Stimulated activated naive CD4-positive, alpha-beta T cell (primary cell): ENCODE measurements around the gene C2CD4B.

Experiments used
- DNase-seq, 6 experiments: peaks; one replicate each; lab custom pipeline; 2025; lab: John Stamatoyannopoulos, UW

Gene C2CD4B, protein sequence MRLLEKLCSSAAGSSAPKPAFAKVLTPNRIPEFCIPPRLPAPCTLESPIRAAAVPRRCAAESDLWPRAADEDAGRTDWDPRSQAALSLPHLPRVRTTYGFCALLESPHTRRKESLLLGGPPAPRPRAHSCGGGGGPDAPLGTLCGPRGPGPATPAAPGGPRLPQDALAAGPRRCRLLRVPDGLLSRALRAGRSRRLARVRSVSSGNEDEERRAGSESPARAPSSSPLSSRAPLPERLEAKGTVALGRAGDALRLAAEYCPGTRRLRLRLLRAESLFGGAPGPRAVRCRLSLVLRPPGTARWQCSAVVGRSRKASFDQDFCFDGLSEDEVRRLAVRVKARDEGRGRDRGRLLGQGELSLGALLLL

GRCh38 chr15:62165104-62165792 lies at the start of gene C2CD4B:
TSS of gene C2CD4B (minus strand) at chr15:62165285. CDS start at chr15:62164984, 301 bp downstream.
- DNase-seq: no peak

DNA sequence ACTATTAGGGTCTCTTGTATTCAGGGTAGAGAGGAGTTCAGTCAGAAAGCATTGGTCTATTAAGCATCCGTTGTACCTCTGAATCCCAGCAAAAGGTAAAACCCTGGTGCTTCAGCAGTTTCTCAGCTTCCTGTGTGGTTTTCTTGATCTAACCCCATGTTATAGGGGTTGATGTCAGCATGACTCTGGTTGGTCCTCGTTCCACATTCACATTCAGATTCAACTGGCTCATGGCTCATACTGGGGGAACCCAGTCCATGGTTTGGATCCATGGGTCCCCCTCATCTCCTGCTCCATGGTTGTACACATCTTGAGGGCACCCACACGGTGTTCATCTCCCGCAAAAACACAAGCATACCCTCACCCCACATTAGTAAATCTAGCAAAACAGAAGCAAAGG lies 47.7 kb upstream of the C2CD4B start:
- peak in 2 of 6 experiments; percentile 2 to 16 for DNase-seq

DNA sequence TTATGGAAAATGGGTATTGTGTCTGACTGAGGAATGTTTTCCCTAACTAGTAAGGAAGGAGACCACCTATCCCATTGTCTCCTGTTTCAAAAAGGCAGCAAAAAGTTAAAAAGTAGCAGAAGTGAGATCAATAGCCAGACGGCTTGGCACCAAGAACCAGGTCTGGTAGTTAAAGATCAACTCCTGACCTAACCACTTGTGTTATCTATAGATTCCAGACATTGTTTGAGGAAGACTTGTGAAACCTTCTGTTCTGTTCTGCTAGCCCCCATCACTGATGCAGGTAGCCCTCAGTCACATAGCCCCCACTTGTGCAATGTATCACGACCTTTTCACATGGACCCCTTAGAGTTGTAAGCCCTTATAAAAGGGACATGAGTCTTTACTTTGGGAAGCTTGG lies 46.3 kb upstream of the C2CD4B start:
- no peak for DNase-seq

- no peak for DNase-seq
Observed at GRCh38 chr15:62209821-62210220, 44.7 kb upstream of the C2CD4B start.

- no peak for DNase-seq
Observed at GRCh38 chr15:62209322-62209721, 44.2 kb upstream of the C2CD4B start.

GRCh38 chr15:62208884-62209283 lies 43.8 kb upstream of the C2CD4B start:
- DNase-seq: no peak

- no peak for DNase-seq
Observed at GRCh38 chr15:62208367-62208766, 43.3 kb upstream of the C2CD4B start.

DNA sequence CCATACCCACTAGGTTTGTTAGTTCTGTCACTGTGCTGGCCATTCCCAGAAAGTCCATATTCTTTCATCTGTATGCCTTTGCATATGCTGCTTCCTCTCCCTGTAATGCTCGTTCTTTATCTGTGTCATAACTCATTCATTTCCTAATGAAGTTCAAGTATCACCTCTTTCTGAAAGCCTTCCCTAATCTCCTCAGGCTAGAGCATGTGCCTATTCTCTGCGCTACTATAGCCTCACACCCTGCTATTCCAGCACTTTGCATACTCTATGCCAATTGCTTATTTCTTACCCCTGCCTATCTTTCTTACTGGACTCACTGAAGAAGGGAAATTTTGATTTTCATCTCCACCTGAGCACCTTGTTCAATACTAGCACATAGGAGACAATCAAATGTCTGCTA lies 25.6 kb upstream of the C2CD4B start:
- no peak for DNase-seq

DNA sequence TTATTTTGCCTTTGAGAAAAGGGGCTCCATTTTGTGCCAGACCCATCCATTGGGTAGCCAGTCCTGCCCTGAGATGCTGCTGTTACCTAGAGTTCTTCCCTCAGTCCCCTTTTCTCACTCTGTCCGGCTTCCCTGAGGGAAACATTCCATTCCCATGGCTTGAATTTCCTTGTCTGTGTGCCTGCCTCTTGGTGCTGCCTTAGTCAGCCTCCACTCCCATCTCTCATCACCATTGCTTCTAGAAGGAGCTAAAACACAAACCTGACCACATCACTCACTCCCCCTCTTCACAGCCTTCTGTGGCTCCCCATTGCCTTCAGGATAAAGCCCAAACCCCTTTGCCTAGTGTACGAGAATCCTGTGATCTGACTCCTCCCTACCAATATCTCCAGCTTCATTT lies 25.2 kb upstream of the C2CD4B start:
- no peak for DNase-seq

GRCh38 chr15:62188744-62189143 lies 23.7 kb upstream of the C2CD4B start:
- no peak for DNase-seq

- no peak for DNase-seq
Observed at GRCh38 chr15:62187910-62188309, 22.8 kb upstream of the C2CD4B start.

- no peak for DNase-seq
Observed at GRCh38 chr15:62187425-62187824, 22.3 kb upstream of the C2CD4B start.

DNA sequence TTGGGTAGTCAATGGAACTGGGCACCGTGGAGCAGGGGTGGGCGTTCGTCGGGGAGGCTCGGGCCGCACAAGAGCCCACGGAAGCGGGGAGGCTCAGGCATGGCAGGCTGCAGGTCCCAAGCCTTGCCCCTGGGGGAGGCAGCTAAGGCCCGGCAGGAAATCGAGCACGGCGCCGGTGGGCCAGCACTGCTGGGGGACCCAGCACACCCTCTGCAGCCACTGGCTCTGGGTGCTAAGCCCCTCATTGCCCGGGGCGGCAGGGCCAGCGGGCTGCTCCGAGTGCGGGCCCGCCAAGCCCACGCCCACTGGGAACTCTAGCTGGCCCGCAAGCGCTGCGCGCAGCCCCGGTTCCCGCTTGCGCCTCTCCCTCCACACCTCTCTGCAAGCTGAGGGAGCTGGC lies 21.5 kb upstream of the C2CD4B start:
- no peak for DNase-seq

DNA sequence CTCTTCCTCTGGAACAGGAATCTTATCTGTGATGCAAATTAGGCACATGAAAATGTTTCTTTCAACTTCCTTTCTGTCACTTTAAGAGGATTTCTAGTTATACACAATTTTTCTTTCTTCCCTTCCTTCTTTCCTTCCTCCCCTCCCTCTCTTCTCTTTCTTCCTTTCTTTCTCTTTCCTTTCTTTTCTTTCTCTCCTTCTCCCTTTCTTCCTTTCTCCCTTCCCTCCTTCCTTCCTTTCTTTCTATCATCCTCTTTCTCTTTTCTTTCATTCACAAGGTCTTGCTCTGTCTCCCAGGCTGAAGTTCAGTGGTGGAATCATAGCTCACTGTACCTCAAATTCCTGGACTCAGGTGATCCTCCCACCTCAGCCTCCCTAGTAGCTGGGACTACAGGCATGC lies 18.0 kb upstream of the C2CD4B start:
- no peak for DNase-seq

GRCh38 chr15:62173215-62173614 lies 8.1 kb upstream of the C2CD4B start:
- DNase-seq: no peak

- no peak for DNase-seq
Observed at GRCh38 chr15:62171882-62172281, 6.8 kb upstream of the C2CD4B start.

GRCh38 chr15:62165793-62166375 lies 799 bp upstream of the C2CD4B start:
- no peak for DNase-seq

DNA sequence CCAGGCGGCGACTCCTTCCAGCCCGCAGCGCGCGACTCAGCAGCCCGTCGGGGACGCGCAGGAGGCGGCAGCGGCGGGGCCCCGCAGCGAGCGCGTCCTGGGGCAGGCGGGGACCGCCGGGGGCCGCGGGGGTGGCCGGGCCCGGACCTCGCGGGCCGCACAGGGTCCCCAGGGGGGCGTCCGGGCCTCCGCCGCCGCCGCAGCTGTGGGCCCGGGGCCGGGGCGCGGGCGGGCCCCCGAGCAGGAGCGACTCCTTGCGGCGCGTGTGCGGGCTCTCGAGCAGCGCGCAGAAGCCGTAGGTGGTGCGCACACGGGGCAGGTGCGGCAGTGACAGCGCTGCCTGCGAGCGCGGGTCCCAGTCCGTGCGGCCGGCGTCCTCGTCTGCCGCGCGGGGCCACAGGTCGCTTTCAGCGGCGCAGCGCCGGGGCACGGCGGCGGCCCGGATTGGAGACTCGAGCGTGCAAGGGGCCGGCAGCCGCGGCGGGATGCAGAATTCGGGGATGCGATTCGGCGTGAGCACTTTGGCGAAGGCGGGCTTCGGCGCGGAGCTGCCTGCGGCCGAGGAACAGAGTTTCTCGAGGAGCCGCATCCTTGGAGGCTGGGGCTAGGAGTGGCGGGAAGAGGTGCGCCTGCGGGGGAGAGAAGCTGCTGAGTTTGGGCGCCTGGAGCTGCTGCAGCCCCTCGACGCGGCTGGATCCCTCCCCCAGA lies 535 bp downstream of the C2CD4B start:
- no peak for DNase-seq

DNA sequence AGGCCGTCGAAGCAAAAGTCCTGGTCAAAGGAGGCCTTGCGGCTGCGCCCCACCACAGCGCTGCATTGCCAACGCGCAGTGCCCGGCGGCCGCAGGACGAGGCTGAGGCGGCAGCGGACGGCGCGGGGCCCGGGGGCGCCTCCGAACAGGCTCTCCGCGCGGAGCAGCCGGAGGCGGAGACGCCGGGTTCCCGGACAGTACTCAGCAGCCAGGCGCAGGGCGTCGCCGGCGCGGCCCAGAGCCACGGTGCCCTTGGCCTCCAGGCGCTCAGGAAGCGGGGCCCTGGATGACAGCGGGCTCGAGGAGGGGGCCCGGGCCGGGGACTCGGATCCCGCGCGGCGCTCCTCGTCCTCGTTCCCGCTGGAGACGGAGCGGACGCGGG lies 1.1 kb downstream of the C2CD4B start:
- DNase-seq: no peak

DNA sequence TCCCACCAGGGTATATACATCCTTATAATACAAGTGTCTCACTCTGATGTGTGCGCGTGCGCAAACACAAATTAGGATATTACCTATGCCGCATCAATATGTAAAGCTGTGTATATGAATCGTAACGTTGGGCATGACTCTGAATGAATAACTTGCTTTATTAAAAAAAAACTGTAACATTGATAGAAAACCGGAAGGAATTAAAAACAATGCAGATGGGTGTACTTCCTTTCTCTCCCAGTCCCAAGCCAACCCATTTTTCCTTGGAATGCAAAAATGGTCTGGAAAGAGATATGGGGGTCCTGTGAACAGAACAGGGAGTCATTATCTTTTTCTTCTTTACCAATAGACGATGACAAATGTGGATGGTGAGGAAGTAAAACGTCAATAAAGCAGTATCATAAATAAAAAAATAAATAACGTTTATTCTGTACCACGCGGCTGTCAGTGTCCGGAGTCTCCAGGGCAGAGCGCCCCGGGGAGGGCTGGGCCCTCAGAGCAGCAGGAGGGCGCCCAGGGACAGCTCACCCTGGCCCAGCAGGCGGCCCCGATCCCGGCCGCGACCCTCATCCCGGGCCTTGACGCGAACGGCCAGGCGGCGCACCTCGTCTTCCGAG lies 1.6 kb downstream of the C2CD4B start:
- no peak for DNase-seq

GRCh38 chr15:62153228-62153627 lies 11.9 kb downstream of the C2CD4B start:
- DNase-seq: no peak

DNA sequence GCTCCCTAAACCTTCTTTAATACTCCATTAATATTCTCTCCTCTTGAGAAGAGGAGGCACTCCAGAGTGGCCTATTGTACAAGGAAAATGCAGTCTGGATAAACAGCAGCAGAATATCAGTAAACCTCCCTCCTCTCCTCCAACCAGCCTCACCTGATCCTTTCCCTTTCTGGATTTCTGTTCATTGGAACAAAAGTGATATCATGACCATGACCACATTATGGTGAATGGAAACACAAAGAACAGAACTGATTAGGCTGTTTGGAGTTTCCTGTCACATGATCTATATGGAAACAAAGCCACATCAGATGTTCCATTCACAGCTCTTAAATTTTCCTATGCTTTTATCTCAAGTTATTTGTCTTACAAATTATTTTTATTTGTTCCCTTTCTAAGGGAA lies 14.6 kb downstream of the C2CD4B start:
- no peak for DNase-seq
